HG03457 (cell line): Measurements from ENCODE around the gene CFB.
"Not testable (repeated sequence)": the region's sequence is repeated elsewhere in the genome, so short reads cannot be mapped to it uniquely, and the experiment has no call there.

Experiments
- ATAC-seq: cut with Tn5 transposase; IDR thresholded peaks from one replicate; pipeline ENCODE4 v1.9.1; 2021; ENCODE audit warnings: moderate number of reproducible peaks; ENCODE audit not compliant: unreplicated experiment

Gene CFB

GRCh38 chr6:31911826-31912585, 33.9 kb upstream of the CFB start:
- no peak for ATAC-seq

DNA sequence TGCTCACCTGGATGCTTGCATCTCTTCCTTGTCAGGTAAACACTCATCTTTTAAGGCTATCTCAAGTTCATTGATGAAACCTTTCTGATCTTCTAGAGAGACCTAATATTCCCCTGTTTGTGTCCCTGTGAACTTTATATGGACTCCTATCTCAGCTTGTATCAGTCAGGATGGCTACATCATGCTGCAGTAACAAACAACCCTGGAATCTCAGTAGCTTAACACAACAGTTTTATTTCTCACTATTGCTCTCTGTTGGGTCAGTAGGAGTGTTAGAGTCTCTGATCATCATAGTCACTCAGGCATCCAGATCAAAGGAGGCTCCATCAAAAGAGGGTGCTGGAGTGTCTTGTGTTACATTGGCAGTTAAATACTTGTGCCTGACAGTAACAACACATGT, 30.5 kb upstream of the CFB start:
- no peak for ATAC-seq

DNA sequence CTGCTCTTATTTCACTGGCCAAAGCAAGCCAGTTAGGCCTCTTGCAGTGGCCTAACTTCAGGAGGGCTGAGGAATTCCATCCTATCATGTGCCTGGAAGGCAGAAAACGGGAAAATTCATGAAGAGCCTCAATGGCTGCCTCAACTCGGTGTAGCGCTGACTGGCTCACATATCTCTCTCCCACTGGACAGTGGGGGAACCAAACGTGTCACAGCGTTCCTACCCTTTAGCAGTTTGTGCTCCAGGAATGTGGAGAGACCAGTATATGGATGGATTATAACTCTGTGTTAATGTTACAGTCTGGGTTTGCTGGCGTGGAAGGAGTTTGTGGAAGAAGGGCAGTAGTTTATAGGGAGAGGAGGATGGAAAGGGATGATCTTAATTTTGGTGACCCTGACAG, 30.1 kb upstream of the CFB start:
- ATAC-seq, result no peak

- ATAC-seq, result no peak
These were observed 27.7 kb upstream of the CFB start for GRCh38 chr6:31918069-31918720.

- ATAC-seq, result no peak
These were observed 26.1 kb upstream of the CFB start for GRCh38 chr6:31919624-31920303.

DNA sequence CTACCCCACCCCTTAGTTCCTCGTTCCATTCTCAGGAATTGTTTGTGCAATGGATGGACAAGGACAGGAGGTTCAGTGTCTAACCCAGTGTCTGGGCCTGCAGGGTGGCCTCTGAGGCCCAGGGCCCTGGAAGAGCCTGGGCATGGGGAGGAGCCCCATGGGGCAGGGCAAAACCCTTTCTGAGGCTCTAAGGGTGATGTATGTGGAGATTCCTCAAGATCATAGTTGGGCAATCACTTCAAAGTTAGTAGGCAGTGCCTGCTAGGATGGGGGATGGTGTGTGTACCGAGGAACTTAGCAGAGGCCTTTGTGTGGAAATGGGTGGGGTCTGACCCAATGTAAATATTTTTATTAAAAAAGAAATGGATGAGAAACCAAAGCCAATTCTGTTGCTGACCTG, 25.1 kb upstream of the CFB start:
- ATAC-seq, result no peak

GRCh38 chr6:31922942-31923341, 23.0 kb upstream of the CFB start:
- ATAC-seq, result no peak

GRCh38 chr6:31927242-31927862, 18.5 kb upstream of the CFB start, which contains the start of gene C2:
Gene C2, plus strand, starts transcription at chr6:31927717. Its CDS starts 36 bp downstream, at chr6:31927753.
- ATAC-seq, result no peak

GRCh38 chr6:31927863-31928671, 17.8 kb upstream of the CFB start:
- no peak for ATAC-seq

DNA sequence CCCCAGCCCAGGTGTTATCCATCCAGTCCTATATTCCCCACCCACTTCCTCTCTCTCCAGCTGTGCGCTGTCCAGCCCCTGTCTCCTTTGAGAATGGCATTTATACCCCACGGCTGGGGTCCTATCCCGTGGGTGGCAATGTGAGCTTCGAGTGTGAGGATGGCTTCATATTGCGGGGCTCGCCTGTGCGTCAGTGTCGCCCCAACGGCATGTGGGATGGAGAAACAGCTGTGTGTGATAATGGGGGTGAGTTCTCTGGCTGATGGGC, 17.3 kb upstream of the CFB start:
- no peak for ATAC-seq

GRCh38 chr6:31930962-31931361, 14.9 kb upstream of the CFB start:
- ATAC-seq, result no peak

DNA sequence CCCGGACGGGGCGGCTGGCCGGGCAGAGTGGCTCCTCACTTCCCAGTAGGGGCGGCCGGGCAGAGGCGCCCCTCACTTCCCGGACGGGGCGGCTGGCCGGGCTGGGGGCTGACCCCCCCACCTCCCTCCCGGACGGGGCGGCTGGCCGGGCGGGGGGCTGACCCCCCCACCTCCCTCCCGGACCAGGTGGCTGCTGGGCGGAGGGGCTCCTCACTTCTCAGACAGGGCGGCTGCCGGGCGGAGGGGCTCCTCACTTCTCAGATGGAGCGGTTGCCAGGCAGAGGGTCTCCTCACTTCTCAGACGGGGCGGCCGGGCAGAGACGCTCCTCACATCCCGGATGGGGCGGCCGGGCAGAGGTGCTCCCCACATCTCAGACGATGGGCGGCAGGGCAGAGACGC, 13.8 kb upstream of the CFB start:
- ATAC-seq, result not testable (repeated sequence)

DNA sequence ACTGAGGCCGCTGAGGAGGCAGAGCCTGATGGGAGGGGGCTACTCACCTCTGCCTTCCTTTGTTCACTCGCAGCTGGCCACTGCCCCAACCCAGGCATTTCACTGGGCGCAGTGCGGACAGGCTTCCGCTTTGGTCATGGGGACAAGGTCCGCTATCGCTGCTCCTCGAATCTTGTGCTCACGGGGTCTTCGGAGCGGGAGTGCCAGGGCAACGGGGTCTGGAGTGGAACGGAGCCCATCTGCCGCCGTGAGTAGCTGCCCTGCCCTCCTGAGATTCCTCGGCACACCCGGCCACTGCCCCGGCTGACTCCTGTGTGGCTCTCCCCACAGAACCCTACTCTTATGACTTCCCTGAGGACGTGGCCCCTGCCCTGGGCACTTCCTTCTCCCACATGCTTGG, 12.4 kb upstream of the CFB start:
- ATAC-seq, result no peak

GRCh38 chr6:31935021-31935420, 10.9 kb upstream of the CFB start:
- no peak for ATAC-seq

DNA sequence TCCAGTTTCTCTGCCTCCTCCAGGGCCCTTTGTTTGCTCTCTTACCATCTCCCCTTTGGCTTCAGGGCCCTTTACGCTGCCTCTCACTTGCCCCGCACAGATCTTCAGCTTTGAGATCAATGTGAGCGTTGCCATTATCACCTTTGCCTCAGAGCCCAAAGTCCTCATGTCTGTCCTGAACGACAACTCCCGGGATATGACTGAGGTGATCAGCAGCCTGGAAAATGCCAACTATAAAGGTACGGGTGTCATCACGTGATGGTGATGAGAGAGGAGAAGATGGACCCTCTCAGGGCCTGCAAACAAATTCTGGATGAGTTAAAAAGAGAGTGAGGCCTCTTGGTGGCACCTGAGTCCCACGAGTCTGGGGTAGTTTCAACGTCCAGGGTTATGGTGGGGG, 10.1 kb upstream of the CFB start:
- no peak for ATAC-seq

- no peak for ATAC-seq
These were observed 5.6 kb upstream of the CFB start for GRCh38 chr6:31940256-31940664.

GRCh38 chr6:31943742-31944141, 2.2 kb upstream of the CFB start:
- no peak for ATAC-seq

DNA sequence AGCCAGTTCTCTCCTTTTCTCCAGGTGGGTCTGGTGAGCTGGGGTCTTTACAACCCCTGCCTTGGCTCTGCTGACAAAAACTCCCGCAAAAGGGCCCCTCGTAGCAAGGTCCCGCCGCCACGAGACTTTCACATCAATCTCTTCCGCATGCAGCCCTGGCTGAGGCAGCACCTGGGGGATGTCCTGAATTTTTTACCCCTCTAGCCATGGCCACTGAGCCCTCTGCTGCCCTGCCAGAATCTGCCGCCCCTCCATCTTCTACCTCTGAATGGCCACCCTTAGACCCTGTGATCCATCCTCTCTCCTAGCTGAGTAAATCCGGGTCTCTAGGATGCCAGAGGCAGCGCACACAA, 765 bp upstream of the CFB start:
- ATAC-seq, result no peak

DNA sequence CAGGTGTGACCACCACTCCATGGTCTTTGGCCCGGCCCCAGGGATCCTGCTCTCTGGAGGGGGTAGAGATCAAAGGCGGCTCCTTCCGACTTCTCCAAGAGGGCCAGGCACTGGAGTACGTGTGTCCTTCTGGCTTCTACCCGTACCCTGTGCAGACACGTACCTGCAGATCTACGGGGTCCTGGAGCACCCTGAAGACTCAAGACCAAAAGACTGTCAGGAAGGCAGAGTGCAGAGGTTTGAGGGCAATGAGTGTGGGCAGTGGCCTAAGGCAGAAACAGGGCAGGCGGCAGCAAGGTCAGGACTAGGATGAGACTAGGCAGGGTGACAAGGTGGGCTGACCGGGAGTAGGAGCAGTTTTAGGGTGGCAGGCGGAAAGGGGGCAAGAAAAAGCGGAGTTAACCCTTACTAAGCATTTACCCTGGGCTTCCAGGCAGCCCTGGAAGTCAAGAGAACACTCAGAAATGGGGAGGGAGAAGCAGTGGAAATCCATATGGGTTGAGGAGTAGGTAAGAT, 533 bp downstream of the CFB start:
- no peak for ATAC-seq

- no peak for ATAC-seq
These were observed 1.3 kb downstream of the CFB start for GRCh38 chr6:31947070-31947675.

GRCh38 chr6:31947864-31948263, 2.0 kb downstream of the CFB start:
- ATAC-seq, result no peak
